NB4 (cell line): ENCODE results near the gene PUM1.
"Not testable (repeated sequence)": the region's sequence is repeated elsewhere in the genome, so short reads cannot be mapped to it uniquely, and the experiment has no call there.

Source experiments
- MAX ChIP-seq: IDR thresholded peaks from 2 replicates; pipeline ENCODE4 v1.6.1; 2011; ENCODE audit warnings: low read depth, low read length
- MYC ChIP-seq: IDR thresholded peaks from 2 replicates; pipeline ENCODE4 v1.6.1; 2011; ENCODE audit warnings: low read depth, low read length
- POLR2A ChIP-seq: IDR thresholded peaks from 2 replicates; pipeline ENCODE4 v1.6.1; 2011; ENCODE audit warnings: mild to moderate bottlenecking; ENCODE audit not compliant: insufficient read length; ENCODE audit errors: extremely low read depth
- TF ChIP-seq, protein P1 (sequence below): IDR thresholded peaks from one replicate; pipeline ENCODE4 v1.5.1; 2012; ENCODE audit warnings: low read depth, low read length

GRCh38 chr1:31052613-31053012, 12.9 kb downstream of the PUM1 start:
- TF ChIP-seq, protein P1, sequence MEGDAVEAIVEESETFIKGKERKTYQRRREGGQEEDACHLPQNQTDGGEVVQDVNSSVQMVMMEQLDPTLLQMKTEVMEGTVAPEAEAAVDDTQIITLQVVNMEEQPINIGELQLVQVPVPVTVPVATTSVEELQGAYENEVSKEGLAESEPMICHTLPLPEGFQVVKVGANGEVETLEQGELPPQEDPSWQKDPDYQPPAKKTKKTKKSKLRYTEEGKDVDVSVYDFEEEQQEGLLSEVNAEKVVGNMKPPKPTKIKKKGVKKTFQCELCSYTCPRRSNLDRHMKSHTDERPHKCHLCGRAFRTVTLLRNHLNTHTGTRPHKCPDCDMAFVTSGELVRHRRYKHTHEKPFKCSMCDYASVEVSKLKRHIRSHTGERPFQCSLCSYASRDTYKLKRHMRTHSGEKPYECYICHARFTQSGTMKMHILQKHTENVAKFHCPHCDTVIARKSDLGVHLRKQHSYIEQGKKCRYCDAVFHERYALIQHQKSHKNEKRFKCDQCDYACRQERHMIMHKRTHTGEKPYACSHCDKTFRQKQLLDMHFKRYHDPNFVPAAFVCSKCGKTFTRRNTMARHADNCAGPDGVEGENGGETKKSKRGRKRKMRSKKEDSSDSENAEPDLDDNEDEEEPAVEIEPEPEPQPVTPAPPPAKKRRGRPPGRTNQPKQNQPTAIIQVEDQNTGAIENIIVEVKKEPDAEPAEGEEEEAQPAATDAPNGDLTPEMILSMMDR = not testable (repeated sequence)
- TF ChIP-seq POLR2A, MYC, MAX: not testable (repeated sequence)
